H1 (cell line): ENCODE data around the gene PRICKLE1.

Experiments
- ATF3 ChIP-seq: IDR thresholded peaks from 2 replicates; pipeline ENCODE4 v1.6.1; 2011; ENCODE audit warnings: low read depth, mild to moderate bottlenecking, low read length; ENCODE audit not compliant: insufficient read depth
- CEBPB ChIP-seq: IDR thresholded peaks from 2 replicates; pipeline ENCODE4 v1.6.1; 2012; ENCODE audit warnings: low read depth, low read length
- CHD1 ChIP-seq: IDR thresholded peaks from 2 replicates; pipeline ENCODE4 v1.6.1; 2012; ENCODE audit warnings: low read depth, low read length, improper control_type of control experiment
- CHD2 ChIP-seq: IDR thresholded peaks from 2 replicates; pipeline ENCODE4 v1.6.1; 2012; ENCODE audit warnings: low read length, improper control_type of control experiment
- CTCF ChIP-seq, 3 experiments: IDR thresholded peaks; 1 replicate in 2 of 3; 2 replicates in 1 of 3; pipeline versions ENCODE4 v1.5.1 to v1.6.1; 2011; ENCODE audit warnings: low read length in 3 of 3, mild to moderate bottlenecking in 3 of 3, inconsistent platforms in 2 of 3, low read depth in 1 of 3, moderate library complexity in 1 of 3; ENCODE audit not compliant: insufficient read depth in 1 of 3; ENCODE audit errors: control extremely low read depth in 1 of 3
- EGR1 ChIP-seq: IDR thresholded peaks from 2 replicates; pipeline ENCODE4 v1.6.1; 2011; ENCODE audit warnings: low read depth, low read length, borderline replicate concordance
- GABPA ChIP-seq: IDR thresholded peaks from 2 replicates; pipeline ENCODE4 v1.6.1; 2011; ENCODE audit warnings: mild to moderate bottlenecking, low read length, moderate library complexity, borderline replicate concordance; ENCODE audit not compliant: insufficient read depth
- MAX ChIP-seq: IDR thresholded peaks from 2 replicates; pipeline ENCODE4 v1.6.1; 2012; ENCODE audit warnings: inconsistent platforms
- NRF1 ChIP-seq: IDR thresholded peaks from 2 replicates; pipeline ENCODE4 v1.6.1; 2011; ENCODE audit warnings: mild to moderate bottlenecking, low read depth, low read length, improper control_type of control experiment
- POLR2A ChIP-seq, 2 experiments: IDR thresholded peaks; 1 replicate in 1 of 2; 2 replicates in 1 of 2; pipeline ENCODE4 v1.6.1; 2011; ENCODE audit warnings: low read depth in 2 of 2, low read length in 2 of 2, mild to moderate bottlenecking in 2 of 2; ENCODE audit errors: control extremely low read depth in 1 of 2
- SIN3A ChIP-seq, 2 experiments: IDR thresholded peaks in 1 of 2; conservative IDR thresholded peaks in 1 of 2; 2 replicates each; pipeline ENCODE4 v1.6.1; 2011 to 2012; ENCODE audit warnings: low read length in 2 of 2, improper control_type of control experiment in 1 of 2, low read depth in 1 of 2, mild to moderate bottlenecking in 1 of 2

GRCh38 chr12:42473561-42473960 is 116.0 kb downstream of the PRICKLE1 start:
- TF ChIP-seq CHD1 (no peak), CTCF (IDR thresholded peaks at IDR 0.05; ENCODE audit: control extremely low read depth in 1 of 3, insufficient read depth in 1 of 3, low read depth in 1 of 3, low read length in 3 of 3) (no peak), POLR2A (IDR thresholded peaks at IDR 0.05; ENCODE audit: control extremely low read depth in 1 of 2, low read depth in 2 of 2, low read length in 2 of 2) (no peak), SIN3A (conservative IDR thresholded peaks at IDR 0.05 in 1 of 2, IDR thresholded peaks at IDR 0.05 in 1 of 2; ENCODE audit: low read depth in 1 of 2, low read length in 2 of 2) (no peak), CHD2 (no peak), CEBPB (no peak), NRF1 (no peak), EGR1 (no peak), GABPA (no peak), MAX (no peak), ATF3 (no peak)
